KBM-7 (cell line): ENCODE measurements around the gene CAMK2A.

ENCODE experiments used
- DNase-seq: peaks from one replicate; pipeline ENCODE4 v3.0.0-alpha.2; 2015
- in situ Hi-C: fragments of 300-500 bp; cut with MboI; formaldehyde crosslinking; loops from 2 replicates; pipeline ENCODE4 v1.14.3; 2020; ENCODE audit warnings: low sequenced_read_pairs, low pct_unique_long_range_greater_than_20kb, mixed read lengths

Gene CAMK2A

DNA sequence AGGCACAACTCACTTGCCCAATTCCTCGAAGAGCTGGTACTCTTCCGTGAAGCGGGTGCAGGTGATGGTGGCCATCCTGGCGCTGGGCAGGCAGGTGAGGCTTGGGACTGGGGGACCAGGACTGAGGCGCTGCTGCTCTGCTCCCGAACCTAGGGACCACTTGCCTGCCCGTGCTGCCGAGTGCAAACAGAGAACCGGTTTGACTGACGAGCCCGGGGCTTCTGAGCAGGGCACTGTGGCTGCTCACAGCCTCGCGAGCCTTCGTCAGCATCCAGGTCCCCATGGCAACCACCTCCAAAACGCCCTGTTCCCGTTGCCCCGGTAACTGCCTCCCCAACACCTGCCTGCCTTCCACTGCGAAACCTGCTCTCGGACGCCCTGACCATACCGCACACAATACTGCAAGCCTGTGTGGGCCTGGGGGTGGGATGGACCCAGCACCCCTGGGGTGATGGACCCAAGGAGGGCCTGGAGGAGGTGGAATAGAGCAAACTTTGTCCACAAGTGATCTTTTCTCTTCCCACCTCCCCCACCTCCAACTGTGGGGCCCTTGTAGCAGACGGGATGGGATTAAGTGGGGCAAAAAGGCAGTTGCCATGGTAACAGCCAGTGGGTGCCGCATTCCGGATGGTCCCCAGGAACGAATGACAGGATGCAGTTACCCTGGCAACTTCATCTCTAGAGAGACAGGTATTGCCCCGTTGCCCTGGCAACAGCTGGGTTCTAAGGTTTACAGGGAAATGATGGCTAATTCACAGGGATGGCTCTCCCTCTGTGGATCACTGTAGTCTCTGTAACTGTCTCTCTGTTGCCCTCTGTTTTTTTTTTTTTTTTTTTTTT, at the start of gene CAMK2A:
Gene CAMK2A (minus strand): TSS at position 223 of the 840 bp plus-strand sequence. CDS start 148 bp downstream, at position 75.
- in situ Hi-C loops: no loop called here
- no peak for DNase-seq

DNA sequence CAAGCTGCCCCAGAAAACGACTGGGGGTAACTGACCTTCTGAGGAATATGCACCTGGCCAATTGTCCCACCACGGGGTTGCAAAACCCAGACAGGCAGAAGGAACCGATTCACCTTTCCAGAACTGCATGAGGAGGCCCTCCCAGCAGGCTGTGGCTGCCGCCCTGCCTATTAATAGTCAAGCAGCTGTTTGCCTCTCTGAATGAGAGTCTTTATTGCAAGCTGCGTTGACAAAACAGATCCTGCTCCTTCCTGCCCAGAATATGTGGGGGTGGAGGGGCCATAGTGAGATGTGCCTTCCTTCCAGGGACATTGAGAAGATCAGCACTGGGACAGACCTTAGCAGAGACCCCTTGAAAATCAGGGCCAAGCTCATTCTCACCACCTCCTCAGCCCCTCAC, 49.6 kb upstream of the CAMK2A start:
- in situ Hi-C loops: no loop called here
- no peak for DNase-seq

DNA sequence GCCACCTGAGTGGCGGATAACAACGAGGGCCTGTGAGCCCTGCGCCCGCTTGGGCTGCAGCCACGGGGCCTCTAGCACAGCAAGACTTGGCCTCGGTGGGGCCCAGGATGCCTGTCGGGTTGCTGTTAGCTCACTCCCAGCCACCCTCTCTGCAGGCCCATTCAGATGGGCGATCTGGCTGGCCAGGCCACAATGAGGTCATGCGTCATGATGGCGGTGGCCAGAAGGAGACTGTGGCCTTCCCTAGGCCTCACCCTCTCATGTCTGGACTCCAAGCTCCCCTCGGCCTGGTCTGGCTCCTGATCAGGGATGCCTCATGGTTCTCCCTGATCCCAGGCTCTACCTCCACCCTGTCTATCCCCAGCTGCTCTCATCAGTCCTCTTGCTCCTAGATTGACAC, 49.0 kb upstream of the CAMK2A start:
- DNase-seq: no peak
- in situ Hi-C loops: no loop called here

DNA sequence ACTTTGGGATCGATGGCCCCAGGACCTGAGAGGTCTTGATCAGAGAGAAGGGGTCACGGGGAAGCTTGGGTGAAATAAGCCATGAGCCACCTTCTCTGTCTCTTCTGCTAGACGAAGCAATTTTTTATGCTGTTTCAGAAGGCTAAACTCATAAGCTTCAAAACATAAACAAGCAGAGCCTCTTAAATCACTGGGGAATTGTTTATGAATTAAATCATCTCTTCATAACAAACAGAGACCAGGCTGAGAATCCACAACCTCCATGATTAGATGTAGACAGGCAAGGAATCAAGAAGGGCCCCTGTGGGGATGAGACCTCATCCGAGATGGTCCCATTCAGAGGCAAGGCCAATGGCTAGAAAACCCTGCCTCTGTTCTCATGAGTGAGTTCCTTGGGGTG, 46.2 kb upstream of the CAMK2A start:
- no peak for DNase-seq

DNA sequence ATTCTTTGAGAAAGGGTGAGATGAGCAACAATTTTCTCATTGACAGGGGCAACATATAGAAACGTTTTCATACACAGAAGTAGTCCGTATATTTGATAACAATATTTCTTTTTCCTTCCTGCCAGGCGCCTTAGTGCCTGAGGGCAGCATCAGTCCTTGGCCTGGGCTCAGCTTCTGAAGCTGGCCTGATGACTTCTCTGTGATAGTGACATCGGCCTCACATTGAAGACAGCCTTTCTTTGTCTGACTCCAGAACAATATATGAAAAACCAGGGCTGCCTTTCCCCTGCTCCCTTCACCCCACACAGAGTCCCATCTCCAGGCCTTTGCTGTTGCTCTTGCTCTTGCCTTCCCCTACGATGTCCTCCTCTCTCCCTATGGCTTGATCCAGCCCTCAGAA, 43.8 kb upstream of the CAMK2A start:
- in situ Hi-C loops: no loop called here
- no peak for DNase-seq

More for the DNA sequence above, 46.2 kb upstream of the CAMK2A start:
- in situ Hi-C loops: no loop called here

DNA sequence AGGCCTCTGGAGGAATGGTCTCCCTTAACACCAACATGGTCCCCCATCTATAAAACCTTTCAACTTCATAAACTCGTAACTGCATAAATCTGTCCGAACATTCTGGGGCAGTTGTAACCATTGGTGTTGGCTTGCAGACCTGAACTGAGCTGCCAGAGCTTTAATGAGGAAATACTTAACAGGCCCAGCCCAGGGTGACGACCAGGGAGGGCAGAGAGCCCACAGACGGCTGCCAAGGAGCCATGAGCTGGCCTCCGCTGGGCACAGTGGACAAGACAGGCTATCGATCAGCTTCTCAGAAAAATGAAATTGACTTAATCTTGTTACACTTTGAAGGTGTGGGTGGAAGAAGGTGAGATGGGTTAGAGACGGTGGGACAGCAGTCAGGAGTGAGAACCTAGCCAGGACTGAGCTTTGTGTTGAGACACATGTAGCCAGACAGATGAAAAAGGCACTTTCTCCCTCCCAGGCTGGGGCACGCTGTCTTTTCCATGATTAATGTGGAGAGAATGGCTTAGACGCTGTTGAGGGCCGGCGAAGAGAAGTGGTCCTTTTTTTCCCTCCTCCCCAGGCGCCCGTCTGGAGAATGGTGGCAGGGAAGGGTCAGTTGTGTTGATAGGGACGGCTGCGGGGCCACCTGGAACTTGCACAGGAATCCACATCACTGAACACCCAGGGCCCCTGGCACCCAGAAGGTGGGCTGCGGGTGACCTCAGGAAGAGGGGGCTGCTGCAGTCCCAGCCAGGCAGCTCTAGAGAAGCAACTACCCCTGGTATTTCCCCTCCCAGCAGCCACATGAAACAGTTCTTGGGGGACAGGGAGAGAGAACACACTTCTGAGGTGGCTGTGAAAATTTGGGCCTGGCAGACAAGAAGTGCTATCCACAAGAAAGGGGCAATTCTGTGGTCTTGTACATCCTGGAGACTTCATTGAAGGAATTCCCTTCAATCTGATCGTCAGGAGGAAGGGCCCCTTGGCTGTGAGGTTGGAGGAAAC, 40.6 kb upstream of the CAMK2A start:
- in situ Hi-C loops: no loop called here
- no peak for DNase-seq

DNA sequence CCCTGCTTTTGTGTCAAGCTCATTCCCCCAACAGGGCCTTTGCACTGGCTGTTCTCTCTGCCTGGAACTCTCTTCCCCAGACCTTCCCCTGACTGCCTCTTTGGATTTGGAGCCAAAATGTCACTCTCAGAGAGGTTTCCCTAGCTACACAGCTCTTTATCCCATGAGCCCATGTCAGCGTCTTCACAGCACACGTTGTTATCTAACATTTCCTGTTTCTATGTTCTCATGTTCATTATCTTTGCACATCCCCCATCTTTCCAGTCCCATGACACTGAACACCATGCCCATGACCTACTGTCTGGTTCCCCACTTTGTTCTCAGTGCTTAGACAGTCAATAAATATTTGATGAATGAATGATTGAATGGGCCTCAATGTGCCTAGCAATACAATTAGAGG, 39.5 kb upstream of the CAMK2A start:
- DNase-seq: no peak
- in situ Hi-C loops: no loop called here

DNA sequence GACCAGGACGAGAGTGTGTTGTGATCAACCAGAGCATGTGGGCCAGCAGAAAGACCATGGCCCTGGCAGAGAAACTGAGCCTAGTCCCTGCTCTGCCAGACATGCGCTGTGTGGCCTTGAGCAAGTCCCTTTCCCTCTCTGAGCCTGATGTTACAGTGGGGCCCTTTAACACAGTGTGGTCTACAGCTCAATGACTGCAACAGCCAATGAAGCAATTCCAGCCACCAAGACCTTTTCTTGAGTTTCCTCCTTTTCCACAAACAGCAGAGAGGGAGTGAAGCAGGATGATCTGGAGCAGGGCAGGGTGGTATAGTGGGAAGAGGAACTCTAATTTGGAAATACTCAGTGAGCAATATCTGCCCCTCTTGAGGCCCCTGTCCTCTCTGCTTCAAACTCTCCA, 38.9 kb upstream of the CAMK2A start:
- in situ Hi-C loops: no loop called here
- DNase-seq: no peak

DNA sequence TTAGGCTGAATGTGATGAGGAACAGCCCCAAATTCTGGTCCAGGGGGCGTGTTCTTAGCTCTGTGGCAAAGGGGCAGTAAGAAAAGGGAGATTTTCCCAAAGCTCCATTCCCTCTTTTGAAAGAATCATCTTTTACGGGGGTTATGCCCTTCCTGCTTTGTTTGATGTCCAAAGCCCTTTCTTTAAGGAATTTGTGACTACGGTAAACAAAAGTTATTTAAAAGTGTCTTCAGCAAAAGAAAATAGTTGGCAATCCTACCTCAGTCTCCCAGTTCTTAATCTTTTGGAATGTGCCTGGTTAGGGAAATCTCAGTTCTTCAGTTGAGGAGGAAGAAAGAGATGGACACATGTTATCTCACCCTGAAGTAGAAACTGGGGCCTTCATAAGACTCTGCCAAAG, 37.6 kb upstream of the CAMK2A start:
- no peak for DNase-seq
- in situ Hi-C loops: no loop called here

DNA sequence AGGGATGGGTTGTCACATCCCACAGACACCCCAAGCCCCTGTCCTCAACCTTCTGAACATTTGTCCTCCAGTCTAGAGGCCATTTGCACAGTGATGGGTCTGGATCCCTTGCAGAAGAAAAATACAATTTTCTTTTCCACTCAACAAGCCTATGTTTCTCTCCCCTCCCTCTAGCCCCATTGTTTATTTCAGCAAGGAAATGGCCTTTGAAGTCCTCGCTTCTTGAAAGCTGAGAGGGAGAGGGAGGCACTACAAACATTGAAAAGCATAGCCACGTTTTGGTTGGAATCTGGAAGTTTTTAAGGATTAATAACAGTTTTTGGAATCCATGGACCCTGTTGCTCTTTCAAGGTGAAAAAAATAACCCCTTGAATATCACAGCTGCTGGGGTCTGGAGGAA, 37.1 kb upstream of the CAMK2A start:
- DNase-seq: no peak
- in situ Hi-C loops: no loop called here

DNA sequence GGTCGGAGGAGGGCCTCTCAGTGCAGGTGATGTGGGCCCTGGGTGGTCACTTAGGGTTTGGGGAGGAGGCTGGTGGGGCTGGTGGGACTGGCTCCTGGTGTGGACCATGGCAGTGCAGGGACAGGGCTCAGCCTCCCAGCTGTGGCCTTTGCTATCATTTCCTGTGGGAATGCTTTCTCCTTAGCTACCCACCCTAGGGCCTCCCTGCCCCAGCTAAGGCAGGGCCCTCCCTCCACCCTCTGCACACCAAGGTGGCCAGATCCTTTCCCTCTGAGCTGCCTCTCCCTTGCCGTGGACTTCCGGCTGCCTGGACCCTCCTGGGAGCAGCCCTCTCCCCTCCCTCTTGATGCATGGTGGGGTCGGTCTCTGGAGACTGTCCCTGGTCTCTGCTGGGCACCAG, 35.9 kb upstream of the CAMK2A start:
- no peak for DNase-seq
- in situ Hi-C loops: no loop called here

DNA sequence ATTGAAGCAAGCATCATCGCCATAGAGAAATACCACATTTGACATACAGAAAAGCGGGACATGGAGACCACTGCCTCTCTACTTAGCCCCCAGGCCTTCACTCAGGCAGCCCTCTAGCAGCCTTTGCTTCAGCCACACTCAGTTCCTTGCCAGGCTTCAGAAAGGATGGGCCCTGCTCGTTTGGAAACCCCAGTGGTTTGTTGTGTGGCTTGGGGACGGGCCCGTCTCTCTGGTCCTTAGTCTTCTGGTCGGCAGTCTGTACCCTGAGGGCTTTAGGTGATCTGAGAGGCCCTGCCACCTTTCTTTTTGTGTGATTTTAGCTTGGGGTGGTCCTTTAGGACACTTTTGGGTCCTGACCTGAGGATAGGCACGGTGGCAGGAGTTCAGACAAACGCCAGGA, 34.2 kb upstream of the CAMK2A start:
- no peak for DNase-seq
- in situ Hi-C loops: no loop called here

DNA sequence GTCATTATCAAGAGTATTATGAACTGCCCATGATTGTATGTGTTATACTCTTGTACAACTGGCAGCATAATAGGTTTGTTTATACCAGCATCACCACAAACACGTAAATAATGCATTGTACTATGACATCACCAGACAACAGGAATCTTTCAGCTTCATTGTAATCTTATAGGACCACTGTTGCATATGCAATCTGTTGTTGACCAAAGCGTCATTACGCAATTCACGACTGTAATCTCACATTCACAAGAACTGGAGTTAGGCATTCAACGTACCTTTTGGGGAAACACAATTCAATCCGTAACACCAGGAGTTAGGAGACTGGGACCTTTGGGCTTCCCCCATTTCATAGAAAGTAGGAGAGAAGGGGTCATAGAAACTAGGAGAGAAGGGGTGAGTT, 33.5 kb upstream of the CAMK2A start:
- DNase-seq: no peak
- in situ Hi-C loops: no loop called here

DNA sequence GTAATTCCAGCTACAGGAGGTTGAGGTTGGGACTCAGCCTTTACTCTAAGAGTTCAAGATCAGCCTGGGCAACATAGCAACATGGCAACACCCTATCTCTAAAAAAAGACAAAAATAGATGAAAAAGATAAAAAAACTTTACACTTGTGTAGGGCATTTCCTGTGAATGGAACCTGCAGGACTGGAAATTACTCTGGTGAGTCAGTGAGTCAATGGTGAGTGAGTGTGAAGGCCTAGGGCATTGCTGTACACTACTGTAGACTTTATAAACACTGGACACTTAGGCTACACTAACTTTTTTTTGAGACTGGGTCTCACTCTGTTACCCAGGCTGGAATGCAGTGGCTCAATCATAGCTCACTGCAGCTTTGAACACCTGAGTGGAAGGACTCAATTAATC, 32.6 kb upstream of the CAMK2A start:
- in situ Hi-C loops: no loop called here
- no peak for DNase-seq

DNA sequence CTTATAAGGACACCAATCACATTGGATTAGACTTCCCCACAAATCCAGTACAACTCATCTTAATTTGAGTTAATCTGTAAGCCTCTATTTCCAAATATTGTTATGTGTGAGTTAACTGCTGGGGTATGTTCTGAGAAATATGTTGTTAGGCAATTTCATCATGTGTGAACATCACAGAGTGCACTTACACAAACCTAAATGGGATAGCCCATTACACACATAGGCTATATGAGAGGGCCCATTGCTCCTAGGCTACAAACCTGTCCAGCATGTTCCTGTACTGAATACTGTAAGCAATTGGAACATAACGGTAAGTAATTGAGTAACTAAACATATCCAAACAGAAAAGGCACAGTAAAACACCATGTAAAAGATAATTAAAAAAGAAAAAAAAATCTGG, 32.2 kb upstream of the CAMK2A start:
- in situ Hi-C loops: no loop called here
- no peak for DNase-seq

DNA sequence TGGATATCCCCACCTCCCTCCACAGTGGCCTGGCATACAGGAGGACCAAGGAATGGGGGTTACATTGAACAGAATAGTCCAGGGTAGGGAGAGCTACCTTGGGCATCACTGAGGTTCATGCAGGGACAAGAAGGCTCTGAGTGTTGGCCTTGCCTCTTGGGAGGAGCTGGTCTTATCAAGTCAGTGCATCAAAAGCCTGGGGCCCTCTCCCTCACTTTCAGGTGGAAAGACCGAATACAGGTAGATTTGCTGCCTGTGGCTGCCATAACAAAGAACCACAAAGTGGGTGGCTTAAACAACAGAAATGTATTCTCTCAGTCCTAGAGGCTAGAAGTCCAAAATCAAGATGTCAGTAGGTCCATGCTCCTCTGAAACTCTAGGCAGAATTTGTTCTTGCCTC, 31.6 kb upstream of the CAMK2A start:
- in situ Hi-C loops: no loop called here
- no peak for DNase-seq

DNA sequence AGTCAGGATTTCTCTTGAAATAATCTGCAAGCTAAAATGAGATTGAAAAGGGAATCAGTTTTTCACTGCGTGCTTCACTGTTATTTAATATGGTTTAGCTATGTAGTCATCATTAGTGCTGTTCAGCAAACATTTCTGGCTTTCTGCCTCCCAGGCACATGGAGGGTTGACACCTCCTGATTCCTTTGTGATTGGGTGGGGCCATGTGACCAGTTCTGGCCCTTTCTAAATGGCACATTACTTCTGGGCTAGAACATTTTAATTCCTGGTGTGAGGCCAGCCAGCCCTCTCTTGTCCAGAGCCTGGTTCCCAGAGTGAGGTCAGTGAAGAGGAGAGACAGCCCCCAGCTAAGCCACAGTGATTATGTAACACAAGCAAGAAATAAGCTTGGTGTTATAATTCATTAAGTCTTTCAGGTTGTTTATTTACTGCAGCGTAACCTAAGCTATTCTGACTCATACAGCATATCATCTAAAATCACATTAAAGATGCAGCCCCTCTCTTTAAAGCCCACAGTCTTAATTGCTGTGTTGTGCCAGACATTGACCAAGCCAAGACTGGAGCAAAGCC, 30.6 kb upstream of the CAMK2A start:
- DNase-seq: no peak
- in situ Hi-C loops: no loop called here

DNA sequence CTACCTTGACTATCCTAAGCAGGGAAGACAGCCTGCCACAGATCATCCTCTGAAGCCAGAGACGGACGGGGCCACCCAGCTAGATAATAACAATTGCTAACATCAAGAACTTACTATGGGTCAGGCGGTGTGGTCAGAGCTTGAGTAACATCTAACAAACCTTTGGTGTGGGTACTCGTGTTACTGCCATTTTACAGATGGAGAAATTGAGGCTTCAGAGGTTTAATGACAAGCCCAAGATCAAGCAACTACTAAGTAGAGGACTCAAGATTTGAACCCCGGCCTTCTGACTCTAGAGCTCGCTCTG, 29.9 kb upstream of the CAMK2A start:
- in situ Hi-C loops: no loop called here
- no peak for DNase-seq

DNA sequence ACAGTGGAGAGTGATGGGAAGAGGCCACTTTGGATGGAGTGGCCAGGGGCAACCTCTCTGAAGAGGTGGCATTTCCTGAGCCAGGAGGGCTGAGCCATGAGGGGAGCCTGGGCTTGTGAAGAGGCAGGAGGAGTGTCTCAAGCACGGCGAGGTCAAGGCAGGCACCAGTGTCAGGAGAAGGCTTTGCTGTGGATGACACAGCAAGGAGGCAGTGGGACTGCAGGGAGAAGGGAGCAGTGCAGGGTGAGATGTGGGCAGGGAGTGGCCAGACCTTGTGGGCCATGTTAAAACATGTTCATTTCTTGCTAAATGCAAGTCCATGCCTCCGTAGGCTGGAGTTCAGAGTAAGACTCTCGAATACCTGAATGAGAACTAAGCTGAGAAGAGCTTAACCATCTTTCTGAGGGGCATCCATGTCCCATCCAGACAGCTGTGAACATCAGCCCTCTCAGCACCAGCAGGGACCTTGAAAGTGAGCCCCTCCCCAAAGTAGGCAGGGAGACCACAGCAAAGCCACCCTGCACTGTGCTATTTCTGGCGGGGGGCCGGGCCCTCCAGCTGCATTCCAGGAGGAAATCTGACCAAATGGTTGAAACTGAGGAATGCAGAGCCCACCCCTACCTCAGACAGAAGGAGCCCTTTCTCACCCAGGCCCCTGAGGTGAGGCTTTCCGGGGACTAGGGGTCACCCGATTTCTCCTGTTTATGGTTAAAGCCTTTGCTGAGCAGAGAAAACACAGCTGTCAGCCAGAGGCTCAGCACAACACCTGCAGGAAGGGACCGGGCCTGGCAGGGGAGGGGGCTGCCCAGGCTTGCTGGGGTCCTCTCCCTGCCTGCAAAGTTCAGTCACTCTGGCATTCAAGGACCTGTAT, 29.3 kb upstream of the CAMK2A start:
- DNase-seq: no peak
- in situ Hi-C loops: no loop called here
